GM19438 (cell line): ENCODE results near the gene LYPD5.
"Not testable (repeated sequence)": the region's sequence is repeated elsewhere in the genome, so short reads cannot be mapped to it uniquely, and the experiment has no call there.

Experiments
- ATAC-seq: cut with Tn5 transposase; IDR thresholded peaks from one replicate; pipeline ENCODE4 v1.9.1; 2021; ENCODE audit warnings: low read depth; ENCODE audit not compliant: unreplicated experiment

LYPD5 gene

DNA sequence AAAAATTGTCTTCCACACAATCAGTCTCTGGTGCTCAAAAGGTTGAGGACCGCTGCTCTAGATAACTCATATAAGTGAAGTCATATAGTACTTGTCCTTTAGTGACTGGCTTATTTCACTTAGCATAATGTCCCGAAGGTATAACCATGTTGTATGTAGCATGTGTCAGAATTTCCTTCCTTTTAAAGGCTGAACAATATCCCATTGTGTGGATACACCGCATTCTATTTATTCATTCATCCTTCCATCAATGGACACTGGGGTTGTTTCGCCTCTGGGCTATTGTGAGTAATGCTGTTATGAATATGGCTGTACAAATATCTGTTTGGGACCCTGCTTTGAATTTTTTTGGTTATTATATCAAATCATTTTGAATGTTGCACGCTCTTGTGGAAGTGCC is 4.6 kb upstream of the LYPD5 start:
- no peak for ATAC-seq

DNA sequence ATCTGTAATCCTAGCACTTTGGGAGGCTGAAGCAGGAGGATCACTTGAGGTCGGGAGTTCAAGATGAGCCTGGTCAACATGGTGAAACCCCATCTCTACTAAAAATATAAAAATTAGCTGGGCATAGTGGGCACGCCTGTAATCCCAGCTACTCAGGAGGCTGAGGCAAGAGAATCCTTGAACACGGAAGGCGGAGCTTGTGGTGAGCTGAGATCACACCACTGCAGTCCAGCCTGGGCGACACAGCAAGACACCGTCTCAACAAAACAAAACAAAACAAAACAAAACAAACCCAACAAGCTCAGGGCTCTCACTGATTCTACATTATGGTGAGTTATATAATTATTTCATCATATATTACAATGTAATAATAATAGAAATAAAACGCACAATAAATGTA is 4.2 kb upstream of the LYPD5 start:
- not testable (repeated sequence) for ATAC-seq

- no peak for ATAC-seq
These were observed 2.2 kb upstream of the LYPD5 start for GRCh38 chr19:43804432-43804831.

GRCh38 chr19:43799502-43800142 is 2.6 kb downstream of the LYPD5 start:
- ATAC-seq, result no peak

- ATAC-seq, result no peak
These were observed 3.5 kb downstream of the LYPD5 start for GRCh38 chr19:43798546-43799409.

DNA sequence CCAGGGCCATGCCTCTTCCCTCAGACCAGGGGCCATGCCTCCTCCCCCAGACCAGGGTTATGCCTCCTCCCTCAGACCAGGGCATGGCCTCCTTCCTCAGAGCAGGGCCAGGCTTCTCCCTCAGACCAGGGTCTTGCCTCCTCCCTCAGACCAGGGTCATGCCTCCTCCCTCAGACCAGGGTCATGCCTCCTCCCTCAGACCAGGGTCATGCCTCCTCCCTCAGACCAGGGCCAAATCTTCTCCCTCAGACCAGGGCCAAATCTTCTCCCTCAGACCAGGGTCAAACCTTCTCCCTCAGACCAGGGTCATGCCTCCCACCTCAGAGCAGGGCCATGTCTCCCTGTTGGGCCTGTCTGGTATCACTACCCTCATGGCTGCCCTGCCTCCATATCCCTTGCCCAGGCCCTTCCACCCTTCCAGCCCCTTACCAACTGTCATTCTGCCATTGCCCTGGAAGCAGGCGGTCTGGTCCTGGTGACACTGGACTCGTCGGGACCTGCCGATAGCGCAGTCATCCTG is 4.2 kb downstream of the LYPD5 start:
- ATAC-seq, result no peak

GRCh38 chr19:43797556-43797955 is 4.7 kb downstream of the LYPD5 start:
- ATAC-seq, result no peak

GRCh38 chr19:43797118-43797517 is 5.1 kb downstream of the LYPD5 start:
- ATAC-seq, result no peak

- ATAC-seq, result no peak
These were observed 11.7 kb downstream of the LYPD5 start for GRCh38 chr19:43790587-43790986.

DNA sequence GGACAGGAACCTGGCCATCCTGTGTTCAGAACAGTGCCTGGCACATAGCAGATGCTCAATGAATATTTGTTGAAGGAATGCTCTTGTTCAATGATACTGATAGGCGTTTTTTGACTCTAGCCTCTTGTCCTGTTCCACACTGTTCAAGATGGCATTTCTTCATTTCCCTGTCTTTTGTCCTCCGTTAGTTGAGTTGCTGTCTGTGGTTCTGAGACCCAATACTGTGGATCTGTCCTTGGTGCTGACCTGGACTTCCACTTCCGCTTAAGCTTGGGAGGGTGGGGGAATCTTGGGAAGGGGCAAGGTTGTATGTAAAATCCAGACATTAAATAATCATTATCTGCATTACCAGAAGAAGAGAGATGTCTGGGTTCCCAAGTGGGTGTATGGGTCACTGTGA is 13.2 kb downstream of the LYPD5 start:
- ATAC-seq, result no peak

GRCh38 chr19:43786665-43787064 is 15.6 kb downstream of the LYPD5 start:
- no peak for ATAC-seq

DNA sequence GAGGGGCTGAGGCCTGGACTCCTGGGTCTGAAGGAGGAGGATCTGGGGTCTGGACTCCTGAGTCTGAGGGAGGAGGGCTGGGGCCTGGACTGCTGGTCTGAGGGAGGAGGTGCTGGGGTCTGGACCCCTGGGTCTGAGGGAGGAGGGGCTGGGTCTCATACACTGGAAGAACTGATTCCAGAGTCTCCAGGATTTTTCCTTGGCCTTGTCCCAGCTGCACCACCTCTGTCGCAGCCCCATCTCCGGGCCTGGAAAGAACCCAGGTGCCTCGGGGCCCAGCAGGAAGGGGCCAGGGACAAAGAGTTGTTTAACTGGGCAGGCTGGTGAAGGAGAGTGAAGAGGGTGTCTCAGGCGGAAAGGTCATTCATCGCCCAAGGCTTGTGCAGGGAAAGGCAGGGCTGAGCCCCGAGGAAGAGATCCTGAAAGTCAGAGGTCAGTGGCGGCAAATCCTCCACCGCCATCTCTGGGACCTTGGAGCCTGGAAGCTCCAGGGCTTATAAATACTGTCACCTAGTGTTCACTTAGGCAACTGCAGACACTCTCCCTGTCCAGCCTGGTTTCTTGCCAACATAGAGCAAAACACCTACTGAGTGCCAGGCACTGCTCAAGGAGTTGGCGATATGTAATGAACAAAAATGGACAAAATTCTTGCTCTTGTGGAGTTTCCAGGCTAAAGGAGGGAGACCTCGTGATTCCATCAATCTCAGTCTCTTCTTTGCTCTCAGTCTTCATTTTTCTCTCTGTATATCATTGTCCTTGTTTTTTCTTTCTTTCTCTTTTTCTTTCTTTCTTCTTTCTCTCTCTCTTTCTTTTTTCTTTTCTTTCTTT is 17.1 kb downstream of the LYPD5 start:
- no peak for ATAC-seq

- ATAC-seq, result no peak
These were observed 17.8 kb downstream of the LYPD5 start for GRCh38 chr19:43784241-43784980.

DNA sequence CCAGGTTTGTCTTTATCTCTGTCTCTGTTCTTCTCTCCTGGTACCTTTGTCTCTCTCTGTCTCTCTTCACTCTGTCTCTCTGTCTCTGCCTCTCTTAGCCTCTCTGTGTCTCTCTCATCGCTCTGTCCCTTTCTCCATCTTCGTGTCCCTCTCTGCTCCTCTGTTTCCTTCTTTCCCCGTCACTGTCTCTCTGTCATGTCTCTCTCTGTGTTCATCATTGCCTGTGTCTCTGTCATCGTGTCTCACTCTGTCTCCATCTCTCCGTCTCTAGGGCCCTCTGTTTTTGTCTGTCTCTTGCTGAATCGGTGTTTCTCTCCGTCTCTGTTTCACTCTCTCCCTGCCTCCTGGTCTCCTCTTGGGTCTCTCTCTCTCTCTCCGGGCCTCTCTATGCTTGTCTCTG is 18.6 kb downstream of the LYPD5 start:
- ATAC-seq, result no peak

DNA sequence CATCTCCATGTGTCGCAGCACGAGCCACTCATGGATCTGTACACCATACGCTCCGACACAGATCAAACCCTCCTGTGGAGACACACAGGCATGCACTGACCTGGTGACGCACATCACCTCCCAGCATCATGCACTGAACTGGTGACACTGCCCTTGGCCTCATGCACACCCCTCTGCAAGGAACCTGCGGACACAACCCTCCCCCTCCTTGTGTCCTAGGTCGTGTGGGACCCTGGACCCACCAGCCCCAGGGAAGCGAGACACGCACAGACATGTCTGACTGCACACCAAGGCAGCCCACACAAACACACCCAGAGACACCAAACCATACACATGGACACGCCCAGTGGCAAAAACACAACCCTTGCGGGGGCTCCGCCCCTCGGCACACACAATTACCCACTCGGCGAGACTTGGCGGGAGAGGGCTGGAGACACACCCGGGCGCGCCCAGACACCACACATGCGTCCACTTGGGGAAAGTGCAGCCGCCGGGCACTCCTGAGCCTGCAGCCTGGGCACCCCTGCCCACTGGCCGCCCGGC is 19.5 kb downstream of the LYPD5 start:
- ATAC-seq, result no peak

- ATAC-seq, result no peak
These were observed 20.0 kb downstream of the LYPD5 start for GRCh38 chr19:43782311-43782660.

GRCh38 chr19:43781630-43782310 is 20.5 kb downstream of the LYPD5 start:
- no peak for ATAC-seq

- ATAC-seq, result no peak
These were observed 21.3 kb downstream of the LYPD5 start, which contains the start of gene KCNN4 for GRCh38 chr19:43780706-43781525. TSS of gene KCNN4 (minus strand) at chr19:43780973. CDS start at chr19:43780861, 112 bp downstream.

- no peak for ATAC-seq
These were observed 22.4 kb downstream of the LYPD5 start for GRCh38 chr19:43779820-43780219.
